GM19023 (cell line): Measurements from ENCODE around the gene ARHGAP24.
A peak's percentile ranks its signal among the peaks of the same experiment; 100 is the strongest.

ENCODE experiments used
- ATAC-seq: cut with Tn5 transposase; IDR thresholded peaks from one replicate; pipeline ENCODE4 v1.9.1; 2021; ENCODE audit warnings: mild to moderate bottlenecking, moderate library complexity; ENCODE audit not compliant: unreplicated experiment

The ARHGAP24 gene

GRCh38 chr4:85733798-85734197, 258.8 kb downstream of the ARHGAP24 start:
- ATAC-seq, result no peak

- ATAC-seq, result no peak
Observed at GRCh38 chr4:85734424-85734831, 259.5 kb downstream of the ARHGAP24 start.

GRCh38 chr4:85736571-85736970, 261.6 kb downstream of the ARHGAP24 start:
- ATAC-seq, result no peak

GRCh38 chr4:85737254-85737653, 262.3 kb downstream of the ARHGAP24 start:
- no peak for ATAC-seq

GRCh38 chr4:85738721-85739120, 263.8 kb downstream of the ARHGAP24 start:
- ATAC-seq, result no peak

- ATAC-seq, result no peak
Observed at GRCh38 chr4:85740431-85740861, 265.5 kb downstream of the ARHGAP24 start.

GRCh38 chr4:85741381-85741780, 266.4 kb downstream of the ARHGAP24 start:
- no peak for ATAC-seq

GRCh38 chr4:85741921-85742591, 267.1 kb downstream of the ARHGAP24 start:
- ATAC-seq, result no peak

- ATAC-seq, result no peak
Observed at GRCh38 chr4:85744950-85745349, 270.0 kb downstream of the ARHGAP24 start.

- ATAC-seq, result no peak
Observed at GRCh38 chr4:85745939-85746338, 271.0 kb downstream of the ARHGAP24 start.

- peak; percentile 74 for ATAC-seq
Observed at GRCh38 chr4:85747882-85748491, 273.0 kb downstream of the ARHGAP24 start.

- no peak for ATAC-seq
Observed at GRCh38 chr4:85748654-85749053, 273.7 kb downstream of the ARHGAP24 start.

GRCh38 chr4:85751866-85752265, 276.9 kb downstream of the ARHGAP24 start:
- ATAC-seq, result no peak

GRCh38 chr4:85755285-85755684, 280.3 kb downstream of the ARHGAP24 start:
- no peak for ATAC-seq

- peak; percentile 52 for ATAC-seq
Observed at GRCh38 chr4:85756938-85757337, 282.0 kb downstream of the ARHGAP24 start.

GRCh38 chr4:85759388-85759787, 284.4 kb downstream of the ARHGAP24 start:
- ATAC-seq, result no peak

GRCh38 chr4:85760511-85760910, 285.6 kb downstream of the ARHGAP24 start:
- no peak for ATAC-seq

GRCh38 chr4:85761803-85762528, 287.0 kb downstream of the ARHGAP24 start:
- ATAC-seq, result no peak

GRCh38 chr4:85762529-85762871, 287.6 kb downstream of the ARHGAP24 start:
- ATAC-seq, result no peak

GRCh38 chr4:85763202-85763601, 288.3 kb downstream of the ARHGAP24 start:
- no peak for ATAC-seq

- ATAC-seq, result no peak
Observed at GRCh38 chr4:85767649-85768048, 292.7 kb downstream of the ARHGAP24 start.

- no peak for ATAC-seq
Observed at GRCh38 chr4:85769009-85769408, 294.1 kb downstream of the ARHGAP24 start.
